DOHH2 (cell line): ENCODE data around the gene ASB15.

Experiments
- H3F3A ChIP-seq: fragments of 200-600 bp; sonication (generic), shearing (Covaris generic); 2 replicates; pipeline ENCODE4 v1.6.0; 2016; ENCODE audit warnings: antibody characterized with exemption, mild to moderate bottlenecking; ENCODE audit not compliant: control insufficient read depth, insufficient read depth
- H3K27ac ChIP-seq: fragments of 200-600 bp; sonication (generic); 2 replicates; pipeline ENCODE4 v1.5.1; 2014; ENCODE audit warnings: low read depth, mild to moderate bottlenecking, low read length, moderate library complexity
- H3K27me3 ChIP-seq: fragments of 200-600 bp; sonication (generic); 2 replicates; pipeline ENCODE4 v1.6.1; 2014; ENCODE audit warnings: mild to moderate bottlenecking, low read length, mixed read lengths; ENCODE audit not compliant: control insufficient read depth
- H3K36me3 ChIP-seq: fragments of 200-600 bp; sonication (generic); 2 replicates; pipeline ENCODE4 v1.6.1; 2014; ENCODE audit warnings: mild to moderate bottlenecking, low read length, moderate library complexity, mixed read lengths; ENCODE audit not compliant: control insufficient read depth
- H3K4me1 ChIP-seq: fragments of 200-600 bp; sonication (generic); 2 replicates; pipeline ENCODE4 v1.6.1; 2014; ENCODE audit warnings: mild to moderate bottlenecking, low read length, mixed read lengths; ENCODE audit not compliant: control insufficient read depth
- H3K4me2 ChIP-seq: fragments of 200-600 bp; sonication (generic); 2 replicates; pipeline ENCODE4 v1.6.0; 2014; ENCODE audit warnings: mild to moderate bottlenecking, low read length, moderate library complexity
- H3K4me3 ChIP-seq: fragments of 200-600 bp; sonication (generic); 2 replicates; pipeline ENCODE4 v1.5.1; 2014; ENCODE audit warnings: mild to moderate bottlenecking, low read length, mixed read lengths
- H3K79me2 ChIP-seq: fragments of 200-600 bp; sonication (generic); 2 replicates; pipeline ENCODE4 v1.6.1; 2014; ENCODE audit warnings: mild to moderate bottlenecking, low read length, mixed read lengths; ENCODE audit not compliant: control insufficient read depth
- H3K9me2 ChIP-seq: fragments of 200-600 bp; sonication (generic); replicated peaks from 2 replicates; pipeline ENCODE4 v1.6.1; 2014; ENCODE audit warnings: mild to moderate bottlenecking, low read length, mixed read lengths; ENCODE audit not compliant: control insufficient read depth
- H3K9me3 ChIP-seq: fragments of 200-600 bp; sonication (generic); 2 replicates; pipeline ENCODE4 v1.6.1; 2014; ENCODE audit warnings: antibody characterized with exemption, low read length, mixed read lengths; ENCODE audit not compliant: control insufficient read depth, insufficient read depth
- H4K20me1 ChIP-seq: fragments of 200-600 bp; sonication (generic); 2 replicates; pipeline ENCODE4 v1.6.0; 2014; ENCODE audit warnings: low read depth, mild to moderate bottlenecking, antibody characterized with exemption, low read length, moderate library complexity; ENCODE audit not compliant: control insufficient read depth, insufficient read depth
- CTCF ChIP-seq: fragments of 200-600 bp; sonication (generic); IDR thresholded peaks from one replicate; pipeline ENCODE4 v1.5.1; 2014; ENCODE audit warnings: antibody characterized with exemption, mild to moderate bottlenecking, low read depth, low read length; ENCODE audit not compliant: poor library complexity, severe bottlenecking
- EZH2phosphoT487 ChIP-seq: fragments of 200-600 bp; sonication (generic); IDR thresholded peaks from 2 replicates; pipeline ENCODE4 v1.6.1; 2017; ENCODE audit warnings: borderline replicate concordance, mild to moderate bottlenecking, antibody characterized with exemption, low read length, moderate library complexity, mixed read lengths

ASB15 gene

DNA sequence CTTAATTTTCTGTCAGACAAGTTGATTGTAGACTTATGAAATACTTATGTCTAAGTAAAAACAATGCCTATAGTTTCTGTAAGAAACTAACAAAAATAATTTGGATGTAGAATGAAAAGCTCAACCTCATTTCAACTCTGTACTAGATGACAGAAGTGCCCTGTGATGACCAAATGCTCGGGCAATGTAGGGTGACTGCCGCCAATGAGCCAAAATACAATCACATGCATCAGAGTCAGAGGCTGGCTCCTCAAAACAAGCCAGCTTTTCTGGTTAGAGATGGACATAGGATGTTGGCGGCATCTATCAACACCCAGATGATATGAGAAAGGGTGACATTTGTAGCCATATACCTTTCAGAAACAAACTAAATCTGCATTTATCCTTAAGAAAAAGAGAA, 78.0 kb downstream of the ASB15 start:
- Histone ChIP-seq H4K20me1 (no peaks in the 10 kb centered on the region), H3K4me3 (no peak overlapping the region), H3K27me3 (no peaks in the 10 kb centered on the region), H3K4me2 (no peak overlapping the region), H3K36me3 (peaks cover 26% of the 10 kb centered on the region), H3K9me3 (no peaks in the 10 kb centered on the region), H3K27ac (no peak overlapping the region), H3K79me2 (no peaks in the 10 kb centered on the region), H3K9me2 (no peaks in the 10 kb centered on the region), H3K4me1 (no peaks in the 10 kb centered on the region), H3F3A (peaks cover 13% of the 10 kb centered on the region; the same call in 1 of the 2 replicates)
- TF ChIP-seq EZH2phosphoT487 (no peak), CTCF (no peak)

DNA sequence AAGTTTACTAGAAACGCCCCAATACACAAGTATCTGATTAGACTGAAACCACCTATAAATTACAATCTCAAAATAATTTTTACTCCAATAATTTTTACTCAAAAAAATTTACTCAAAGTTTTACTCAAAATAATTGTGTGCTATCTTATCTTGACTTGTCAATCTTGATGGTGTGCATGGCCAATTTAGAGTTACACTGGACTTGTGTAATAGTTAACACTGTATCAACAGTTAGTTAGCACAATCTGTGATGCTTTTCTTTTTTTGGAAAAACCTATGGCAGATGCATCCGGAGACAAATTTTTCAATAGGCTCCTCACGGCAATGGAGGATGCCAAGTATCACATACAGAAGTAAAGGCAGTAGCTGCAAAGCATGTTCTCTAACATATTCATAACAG, 79.0 kb downstream of the ASB15 start:
- Histone ChIP-seq H3K9me2 (no peaks in the 10 kb centered on the region), H3K4me2 (no peak overlapping the region), H3K36me3 (peaks cover 32% of the 10 kb centered on the region), H3K79me2 (no peaks in the 10 kb centered on the region), H3F3A (peaks cover 17% of the 10 kb centered on the region; the same call in 1 of the 2 replicates), H3K4me1 (no peaks in the 10 kb centered on the region), H4K20me1 (no peaks in the 10 kb centered on the region), H3K27ac (no peak overlapping the region), H3K9me3 (no peaks in the 10 kb centered on the region), H3K27me3 (no peaks in the 10 kb centered on the region), H3K4me3 (no peak overlapping the region)
- TF ChIP-seq EZH2phosphoT487 (no peak), CTCF (no peak)

- Histone ChIP-seq H3K4me1 (no peaks in the 10 kb centered on the region), H3K27me3 (no peaks in the 10 kb centered on the region), H3K9me2 (no peaks in the 10 kb centered on the region), H3K36me3 (peaks cover 32% of the 10 kb centered on the region), H3K4me2 (no peak overlapping the region), H3K79me2 (no peaks in the 10 kb centered on the region), H3K9me3 (no peaks in the 10 kb centered on the region), H4K20me1 (no peaks in the 10 kb centered on the region), H3K27ac (no peak overlapping the region), H3F3A (peaks cover 17% of the 10 kb centered on the region; the same call in 1 of the 2 replicates), H3K4me3 (no peak overlapping the region)
- TF ChIP-seq EZH2phosphoT487: no peak
- no peak for TF ChIP-seq CTCF
Observed at GRCh38 chr7:123681561-123681960, 79.9 kb downstream of the ASB15 start.
